ENCODE measurements around the gene PSMA1. TPM values are rescaled to one million over a fixed set of nuclear protein-coding genes. Genes with fewer than 3 reads are reported as not detected.

Gene PSMA1
- total and polyA plus RNA-seq, 2 of the 13 experiments (the other 11 are each of a cell fraction or from before 2014, with no cell fraction given) = 188 to 229 TPM

GRCh38 chr11:14519917-14520746 is at the start of gene PSMA1 (continued):
- TF ChIP-seq ZFYVE20 (CRISPR knock-in tag; IDR thresholded peaks at IDR 0.05; ENCODE audit: borderline replicate concordance, low read depth) (no peak), REST (IDR thresholded peaks at IDR 0.05; ENCODE audit: borderline replicate concordance in 1 of 2, low read depth in 1 of 2, low read length in 2 of 2) (no peak; a peak in 1 of 4 replicates), ZNF362 (CRISPR knock-in tag; IDR thresholded peaks at IDR 0.05; ENCODE audit: borderline replicate concordance) (no peak), ZNF503 (CRISPR knock-in tag; IDR thresholded peaks at IDR 0.05) (no peak), TBL1XR1 (IDR thresholded peaks at IDR 0.05; ENCODE audit: borderline replicate concordance, low read length, partially characterized antibody) (peak; percentile 79), POGK (CRISPR knock-in tag; conservative IDR thresholded peaks at IDR 0.05) (peak; percentile 89; the same call in 1 of the 2 replicates), FOXA1 (IDR thresholded peaks at IDR 0.05) (no peak), FOXA1 (CRISPR knock-in tag; IDR thresholded peaks at IDR 0.05) (no peak), SIN3B (IDR thresholded peaks at IDR 0.05; ENCODE audit: low read length) (no peak), ZBTB7B (CRISPR knock-in tag; IDR thresholded peaks at IDR 0.05) (peak; percentile 22; the same call in 1 of the 2 replicates), FOXK1 (CRISPR knock-in tag; IDR thresholded peaks at IDR 0.05; ENCODE audit: borderline replicate concordance, low read depth) (peak; percentile 47; the same call in 1 of the 2 replicates), HMGXB3 (CRISPR knock-in tag; IDR thresholded peaks at IDR 0.05; ENCODE audit: borderline replicate concordance) (peak; percentile 40; the same call in 1 of the 2 replicates), ZNF674 (CRISPR knock-in tag; IDR thresholded peaks at IDR 0.05; ENCODE audit: low read depth) (peak; percentile 89; the same call in 1 of the 2 replicates)
